ENCODE measurements around the gene IMMP2L.
A peak's percentile ranks its signal among the peaks of the same experiment; 100 is the strongest.

IMMP2L gene

GRCh38 chr7:110842796-110843195 is 719.5 kb downstream of the IMMP2L start:
- no peaks in the 10 kb centered on the region for H3K4me1 ChIP-seq (ENCODE audit: insufficient read depth, low read length)
- TF ChIP-seq CTCF (IDR thresholded peaks at IDR 0.05; ENCODE audit: borderline replicate concordance, extremely low read depth, low read length, poor library complexity, severe bottlenecking), result no peak
- no peak for TF ChIP-seq EZH2 (IDR thresholded peaks at IDR 0.05; ENCODE audit: borderline replicate concordance, low read depth, low read length, severe bottlenecking)
- no peak overlapping the region for H3K4me3 ChIP-seq (ENCODE audit: low read depth in 1 of 2, low read length in 2 of 2)
- H2AFZ ChIP-seq (ENCODE audit: low read depth, low read length), result no peak overlapping the region
- no peak overlapping the region for H3K9ac ChIP-seq (ENCODE audit: low read depth, low read length)
- H3K36me3 ChIP-seq (ENCODE audit: insufficient read depth, low read length), result no peaks in the 10 kb centered on the region
- no peaks in the 10 kb centered on the region for H3K79me2 ChIP-seq (ENCODE audit: insufficient read depth, low read length)
- no peaks in the 10 kb centered on the region for H4K20me1 ChIP-seq (ENCODE audit: insufficient read depth, low read length)
- H3K4me2 ChIP-seq (ENCODE audit: insufficient read depth, low read length), result no peak overlapping the region
- DNase-seq (no peak), ATAC-seq (ENCODE audit: insufficient read depth, low read depth) (no peak)
- no peak overlapping the region for H3K27ac ChIP-seq (ENCODE audit: low read length)
- no peaks in the 10 kb centered on the region for H3K9me3 ChIP-seq (ENCODE audit: insufficient read depth, low read length, severe bottlenecking)
- no peaks in the 10 kb centered on the region for H3K27me3 ChIP-seq (ENCODE audit: insufficient read depth, low read length, poor library complexity)

- DNase-seq (no peak), ATAC-seq (ENCODE audit: insufficient read depth, low read depth) (no peak)
- Histone ChIP-seq H3K9ac (ENCODE audit: low read depth, low read length) (no peak overlapping the region), H2AFZ (ENCODE audit: low read depth, low read length) (no peak overlapping the region), H3K36me3 (ENCODE audit: insufficient read depth, low read length) (no peaks in the 10 kb centered on the region), H3K4me2 (ENCODE audit: insufficient read depth, low read length) (no peak overlapping the region), H3K27me3 (ENCODE audit: insufficient read depth, low read length, poor library complexity) (no peaks in the 10 kb centered on the region), H4K20me1 (ENCODE audit: insufficient read depth, low read length) (no peaks in the 10 kb centered on the region), H3K27ac (ENCODE audit: low read length) (no peak overlapping the region), H3K4me3 (ENCODE audit: low read depth in 1 of 2, low read length in 2 of 2) (no peak overlapping the region), H3K4me1 (ENCODE audit: insufficient read depth, low read length) (no peaks in the 10 kb centered on the region), H3K9me3 (ENCODE audit: insufficient read depth, low read length, severe bottlenecking) (no peaks in the 10 kb centered on the region), H3K79me2 (ENCODE audit: insufficient read depth, low read length) (no peaks in the 10 kb centered on the region)
- TF ChIP-seq EZH2 (IDR thresholded peaks at IDR 0.05; ENCODE audit: borderline replicate concordance, low read depth, low read length, severe bottlenecking) (no peak), CTCF (IDR thresholded peaks at IDR 0.05; ENCODE audit: borderline replicate concordance, extremely low read depth, low read length, poor library complexity, severe bottlenecking) (no peak)
These were observed 720.3 kb downstream of the IMMP2L start for GRCh38 chr7:110841840-110842545.

GRCh38 chr7:110839866-110840265 is 722.4 kb downstream of the IMMP2L start:
- no peak overlapping the region for H3K27ac ChIP-seq (ENCODE audit: low read length)
- no peak overlapping the region for H3K9ac ChIP-seq (ENCODE audit: low read depth, low read length)
- no peak overlapping the region for H2AFZ ChIP-seq (ENCODE audit: low read depth, low read length)
- H3K79me2 ChIP-seq (ENCODE audit: insufficient read depth, low read length), result no peaks in the 10 kb centered on the region
- TF ChIP-seq CTCF (IDR thresholded peaks at IDR 0.05; ENCODE audit: borderline replicate concordance, extremely low read depth, low read length, poor library complexity, severe bottlenecking) (no peak), EZH2 (IDR thresholded peaks at IDR 0.05; ENCODE audit: borderline replicate concordance, low read depth, low read length, severe bottlenecking) (no peak)
- H3K4me3 ChIP-seq (ENCODE audit: low read depth in 1 of 2, low read length in 2 of 2), result no peak overlapping the region
- H3K36me3 ChIP-seq (ENCODE audit: insufficient read depth, low read length), result no peaks in the 10 kb centered on the region
- 0 out of 2 replicates have a peak, but pooled peaks cover 5% of the 10 kb centered on the region for H3K4me1 ChIP-seq (ENCODE audit: insufficient read depth, low read length)
- DNase-seq, result peak; percentile 20
- H3K9me3 ChIP-seq (ENCODE audit: insufficient read depth, low read length, severe bottlenecking), result no peaks in the 10 kb centered on the region
- peak; percentile 55; the same call in 2 of the 3 replicates for ATAC-seq (ENCODE audit: insufficient read depth, low read depth)
- no peak overlapping the region for H3K4me2 ChIP-seq (ENCODE audit: insufficient read depth, low read length)
- no peaks in the 10 kb centered on the region for H3K27me3 ChIP-seq (ENCODE audit: insufficient read depth, low read length, poor library complexity)
- no peaks in the 10 kb centered on the region for H4K20me1 ChIP-seq (ENCODE audit: insufficient read depth, low read length)
